Stomach (tissue), 4 donors: Measurements from ENCODE around the gene DUSP7.

Experiments used
- CTCF ChIP-seq, 7 experiments: fragments of 450-650 bp in 4 of 7; fragments of 200-600 bp in 3 of 7; sonication (generic) in 3 of 7; IDR thresholded peaks; one replicate each; pipeline ENCODE4 v1.5.1; 2016 to 2019; ENCODE audit warnings: antibody characterized with exemption in 7 of 7, control low read depth in 2 of 7, mild to moderate bottlenecking in 1 of 7
- EP300 ChIP-seq: sonication (generic); formaldehyde crosslinking; IDR thresholded peaks from one replicate; pipeline ENCODE4 v1.6.1; 2017; ENCODE audit warnings: antibody characterized with exemption
- POLR2A ChIP-seq, 4 donors: fragments of 450-650 bp; IDR thresholded peaks; one replicate each; pipeline ENCODE4 v1.6.1; 2016; ENCODE audit warnings: antibody characterized with exemption in 4 of 4, control low read depth in 2 of 4, mild to moderate bottlenecking in 1 of 4, moderate library complexity in 1 of 4
- POLR2AphosphoS5 ChIP-seq, 3 donors: sonication (generic); formaldehyde crosslinking; IDR thresholded peaks; one replicate each; pipeline ENCODE4 v1.6.1; 2016; ENCODE audit warnings: antibody characterized with exemption in 3 of 3

- TF ChIP-seq CTCF (IDR thresholded peaks at IDR 0.05) (no peak), EP300 (no peak), POLR2A (IDR thresholded peaks at IDR 0.05) (no peak), POLR2AphosphoS5 (IDR thresholded peaks at IDR 0.05) (no peak)
These were observed 15.8 kb downstream of the DUSP7 start for GRCh38 chr3:52040600-52040999.
